Measurements from ENCODE around the gene CFB. TPM values are rescaled to one million over a fixed set of nuclear protein-coding genes. Genes with fewer than 3 reads are reported as not detected.

Gene CFB
- total RNA-seq, 4 donors from 2014 or later, result 15.7 to 66.5 (median 26.2) TPM

DNA sequence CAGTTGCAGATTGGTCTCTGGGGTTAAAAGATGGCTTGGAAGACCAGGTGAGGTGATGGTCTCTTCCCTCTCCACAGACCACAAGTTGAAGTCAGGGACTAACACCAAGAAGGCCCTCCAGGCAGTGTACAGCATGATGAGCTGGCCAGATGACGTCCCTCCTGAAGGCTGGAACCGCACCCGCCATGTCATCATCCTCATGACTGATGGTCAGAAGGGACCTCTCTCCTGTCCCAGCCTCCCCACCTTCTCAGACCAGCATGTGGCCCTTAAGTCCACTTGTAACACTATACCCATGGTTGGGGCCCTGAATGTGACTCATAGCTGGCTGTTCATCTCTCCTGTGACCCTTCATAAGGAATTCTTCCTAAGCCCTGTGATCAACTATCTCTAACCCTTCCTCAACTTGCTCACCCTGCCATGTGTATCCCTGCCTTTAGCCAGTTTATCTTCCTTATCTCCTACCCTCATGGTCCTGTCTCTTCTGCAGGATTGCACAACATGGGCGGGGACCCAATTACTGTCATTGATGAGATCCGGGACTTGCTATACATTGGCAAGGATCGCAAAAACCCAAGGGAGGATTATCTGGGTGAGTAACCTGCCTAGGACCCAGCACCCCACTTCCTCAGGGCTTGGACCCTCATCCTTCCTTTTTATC lies 3.0 kb downstream of the CFB start:
- H3K27ac ChIP-seq, result peak overlapping the region in 2 of 4 donors; percentile 23 to 41
- DNase-seq (ENCODE audit: low spot score in 2 of 2), result no peak

DNA sequence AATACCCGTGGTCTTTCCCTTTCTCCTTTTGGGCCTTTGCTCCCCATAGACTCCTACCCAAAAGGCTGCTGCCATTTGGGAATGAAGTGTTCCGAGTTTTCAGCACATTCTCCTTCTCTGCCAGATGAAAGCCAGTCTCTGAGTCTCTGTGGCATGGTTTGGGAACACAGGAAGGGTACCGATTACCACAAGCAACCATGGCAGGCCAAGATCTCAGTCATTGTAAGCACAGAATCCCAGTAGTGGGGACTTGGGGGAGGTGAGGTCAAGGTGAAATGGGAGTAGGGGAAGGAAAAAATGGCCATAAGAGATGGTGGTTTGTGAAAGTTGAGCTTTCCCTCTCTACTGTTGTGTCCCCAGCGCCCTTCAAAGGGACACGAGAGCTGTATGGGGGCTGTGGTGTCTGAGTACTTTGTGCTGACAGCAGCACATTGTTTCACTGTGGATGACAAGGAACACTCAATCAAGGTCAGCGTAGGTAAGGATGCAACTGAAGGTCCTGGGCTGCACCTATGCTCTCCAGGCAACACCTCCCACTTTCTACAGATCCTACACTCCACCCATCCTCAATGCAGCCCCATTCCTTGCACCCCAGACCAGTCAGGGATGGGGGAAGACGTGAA lies 4.1 kb downstream of the CFB start:
- Histone ChIP-seq H3K36me3 (peaks cover 3 to 44% (median 17%) of the 10 kb centered on the region in 3 donors), H3K27me3 (no peaks in the 10 kb centered on the region), H3K4me3 (no peak overlapping the region), H3K27ac (no peak overlapping the region), H3K9me3 (no peaks in the 10 kb centered on the region), H3K4me1 (peaks cover 0 to 33% (median 9%) of the 10 kb centered on the region in 4 donors)
- DNase-seq (ENCODE audit: low spot score in 2 of 2), result no peak
- WGBS, 2 donors, result 79 to 81% methylated on average over 7 of the region's 7 CpGs
- TF ChIP-seq, protein P1, sequence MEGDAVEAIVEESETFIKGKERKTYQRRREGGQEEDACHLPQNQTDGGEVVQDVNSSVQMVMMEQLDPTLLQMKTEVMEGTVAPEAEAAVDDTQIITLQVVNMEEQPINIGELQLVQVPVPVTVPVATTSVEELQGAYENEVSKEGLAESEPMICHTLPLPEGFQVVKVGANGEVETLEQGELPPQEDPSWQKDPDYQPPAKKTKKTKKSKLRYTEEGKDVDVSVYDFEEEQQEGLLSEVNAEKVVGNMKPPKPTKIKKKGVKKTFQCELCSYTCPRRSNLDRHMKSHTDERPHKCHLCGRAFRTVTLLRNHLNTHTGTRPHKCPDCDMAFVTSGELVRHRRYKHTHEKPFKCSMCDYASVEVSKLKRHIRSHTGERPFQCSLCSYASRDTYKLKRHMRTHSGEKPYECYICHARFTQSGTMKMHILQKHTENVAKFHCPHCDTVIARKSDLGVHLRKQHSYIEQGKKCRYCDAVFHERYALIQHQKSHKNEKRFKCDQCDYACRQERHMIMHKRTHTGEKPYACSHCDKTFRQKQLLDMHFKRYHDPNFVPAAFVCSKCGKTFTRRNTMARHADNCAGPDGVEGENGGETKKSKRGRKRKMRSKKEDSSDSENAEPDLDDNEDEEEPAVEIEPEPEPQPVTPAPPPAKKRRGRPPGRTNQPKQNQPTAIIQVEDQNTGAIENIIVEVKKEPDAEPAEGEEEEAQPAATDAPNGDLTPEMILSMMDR (IDR thresholded peaks at IDR 0.05), result no peak
- TF ChIP-seq EP300 (IDR thresholded peaks at IDR 0.05), result no peak
- no peak for TF ChIP-seq POLR2A (IDR thresholded peaks at IDR 0.05)

More for the DNA sequence above, 3.0 kb downstream of the CFB start:
- H3K4me1 ChIP-seq, result peaks cover 0 to 38% (median 12%) of the 10 kb centered on the region in 4 donors
- no peaks in the 10 kb centered on the region for H3K9me3 ChIP-seq
- 88 to 93% methylated on average over 6 of the region's 6 CpGs for WGBS, 2 donors
- H3K36me3 ChIP-seq, result peaks cover 0 to 33% (median 7%) of the 10 kb centered on the region in 3 donors
- no peak overlapping the region for H3K4me3 ChIP-seq
- no peaks in the 10 kb centered on the region for H3K27me3 ChIP-seq
- TF ChIP-seq EP300 (IDR thresholded peaks at IDR 0.05) (no peak), POLR2A (IDR thresholded peaks at IDR 0.05) (no peak)
- TF ChIP-seq, protein P1 (IDR thresholded peaks at IDR 0.05), result no peak

DNA sequence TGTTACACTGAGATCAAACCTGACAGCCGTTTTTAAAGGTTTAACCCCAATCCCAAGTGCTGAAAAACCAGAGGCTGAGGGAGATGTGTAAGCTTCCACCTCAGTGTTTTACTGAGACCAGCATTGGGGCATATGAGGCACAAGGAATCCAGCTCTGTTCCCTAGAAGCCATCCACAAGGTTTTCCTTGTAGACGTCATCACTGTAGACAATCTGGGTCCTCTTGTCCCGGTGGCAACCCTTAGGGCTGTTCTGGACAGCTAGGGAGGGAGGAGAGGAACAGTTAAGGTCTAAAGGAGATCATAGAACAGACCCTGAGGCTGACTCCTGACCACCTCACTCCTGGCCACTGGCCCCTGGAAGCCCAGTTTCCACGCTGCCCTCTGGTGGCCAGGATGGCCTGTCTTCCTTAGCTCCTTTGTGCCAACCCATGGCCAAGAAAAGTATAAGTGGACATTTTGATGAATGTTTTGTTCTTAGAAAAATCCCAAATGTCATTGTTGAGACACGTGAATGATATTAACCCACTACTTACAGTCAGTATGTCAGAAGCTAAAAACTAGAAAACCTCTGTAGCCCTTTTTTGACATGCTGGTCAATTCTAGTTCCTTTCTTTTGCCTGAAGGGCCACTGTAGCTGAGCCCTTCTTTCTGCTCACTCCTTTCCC lies 6.4 kb downstream of the CFB start:
- Histone ChIP-seq H3K27ac (peak overlapping the region in 2 of 4 donors; percentile 26 to 65), H3K36me3 (peaks cover 7 to 66% (median 21%) of the 10 kb centered on the region in 3 donors), H3K27me3 (no peaks in the 10 kb centered on the region), H3K9me3 (no peaks in the 10 kb centered on the region), H3K4me1 (peaks cover 0 to 17% (median under 1%) of the 10 kb centered on the region in 4 donors), H3K4me3 (no peak overlapping the region)
- DNase-seq (ENCODE audit: low spot score in 2 of 2), result peak; percentile 37 to 58
- TF ChIP-seq, protein P1 (IDR thresholded peaks at IDR 0.05), result peak; percentile 55 to 71 (median 67)
- no peak for TF ChIP-seq POLR2A (IDR thresholded peaks at IDR 0.05)
- peak in 1 of 2 donors; percentile 16 for TF ChIP-seq EP300 (IDR thresholded peaks at IDR 0.05)
- 37 to 44% methylated on average over 5 of the region's 5 CpGs for WGBS, 2 donors

DNA sequence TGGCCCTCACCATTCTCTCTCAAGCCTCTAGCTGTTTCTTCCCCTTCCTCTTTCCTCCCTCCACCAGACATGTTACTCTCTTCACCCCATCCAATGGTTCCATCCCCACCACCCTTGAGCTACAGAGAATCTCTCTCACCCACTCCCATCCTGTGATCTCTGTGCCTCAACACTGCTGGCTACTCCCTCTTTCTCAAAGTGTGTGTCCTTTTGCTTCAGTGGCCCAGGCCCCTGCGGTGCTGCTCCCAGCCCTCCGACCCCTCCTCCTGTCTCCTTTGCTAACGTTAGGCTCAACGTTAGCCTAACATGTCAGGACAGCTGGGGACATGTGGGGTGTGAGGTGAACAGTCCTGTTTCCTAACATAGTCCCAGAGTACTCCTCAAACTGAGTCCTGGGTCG lies 7.0 kb downstream of the CFB start:
- peaks cover 7 to 68% (median 21%) of the 10 kb centered on the region in 3 donors for H3K36me3 ChIP-seq
- peak overlapping the region in 1 of 4 donors; percentile 65 for H3K27ac ChIP-seq
- no peak overlapping the region for H3K4me3 ChIP-seq
- DNase-seq (ENCODE audit: low spot score in 2 of 2), result no peak
- H3K4me1 ChIP-seq, result peaks cover 0 to 22% (median 6%) of the 10 kb centered on the region in 4 donors
- H3K27me3 ChIP-seq, result no peaks in the 10 kb centered on the region
- 75 to 79% methylated on average over 5 of the region's 5 CpGs for WGBS, 2 donors
- no peaks in the 10 kb centered on the region for H3K9me3 ChIP-seq
- TF ChIP-seq POLR2A (IDR thresholded peaks at IDR 0.05) (no peak), EP300 (IDR thresholded peaks at IDR 0.05) (no peak)
- TF ChIP-seq, protein P1 (IDR thresholded peaks at IDR 0.05), result no peak
